Dermis microvascular lymphatic vessel endothelial cell (primary cell): ENCODE results near the gene MAPK8IP3. TPM values are rescaled to one million over a fixed set of nuclear protein-coding genes. Genes with fewer than 3 reads are reported as not detected.
"Not testable (repeated sequence)": the region's sequence is repeated elsewhere in the genome, so short reads cannot be mapped to it uniquely, and the experiment has no call there.

Experiments
- DNase-seq, 2 donors: peaks; one replicate each; pipeline versions ENCODE4 v3.0.0 to v3.0.0-alpha.2; 2010; ENCODE audit warnings: low read depth in 2 of 2
- total RNA-seq: library from RNA; depleted of rRNA; stranded (reverse); fragments of >200 nt; gene quantifications from 2 replicates; pipeline ENCODE4 v1.2.1, GENCODE V29; 2014

The MAPK8IP3 gene
- total RNA-seq, 1 donor from 2014 or later, result 13.9 TPM

- DNase-seq, result peak; percentile 17 to 54
Observed at GRCh38 chr16:1678500-1679098, 27.4 kb upstream of the MAPK8IP3 start.

GRCh38 chr16:1680361-1680760 is 25.6 kb upstream of the MAPK8IP3 start:
- DNase-seq, result no peak

- DNase-seq, result no peak
Observed at GRCh38 chr16:1681032-1681431, 25.0 kb upstream of the MAPK8IP3 start.

- no peak for DNase-seq
Observed at GRCh38 chr16:1687427-1688316, 18.3 kb upstream of the MAPK8IP3 start.

GRCh38 chr16:1688807-1689560 is 17.0 kb upstream of the MAPK8IP3 start:
- peak; percentile 43 to 48 for DNase-seq

GRCh38 chr16:1689853-1690252 is 16.1 kb upstream of the MAPK8IP3 start:
- no peak for DNase-seq

- no peak for DNase-seq
Observed at GRCh38 chr16:1690810-1691209, 15.2 kb upstream of the MAPK8IP3 start.

GRCh38 chr16:1691276-1691675 is 14.7 kb upstream of the MAPK8IP3 start:
- DNase-seq, result peak in 1 of 2 donors; percentile 30

GRCh38 chr16:1691956-1692355 is 14.0 kb upstream of the MAPK8IP3 start:
- DNase-seq, result no peak

GRCh38 chr16:1696863-1697262 is 9.1 kb upstream of the MAPK8IP3 start:
- DNase-seq, result peak in 1 of 2 donors; percentile 24

- no peak for DNase-seq
Observed at GRCh38 chr16:1698680-1699079, 7.3 kb upstream of the MAPK8IP3 start.

GRCh38 chr16:1700246-1700645 is 5.7 kb upstream of the MAPK8IP3 start:
- DNase-seq, result no peak

GRCh38 chr16:1701216-1701878 is 4.6 kb upstream of the MAPK8IP3 start:
- DNase-seq, result no peak

- not testable (repeated sequence) for DNase-seq
Observed at GRCh38 chr16:1705324-1705687, 689 bp upstream of the MAPK8IP3 start.

- DNase-seq, result peak; percentile 11 to 35
Observed at GRCh38 chr16:1706386-1707192, 594 bp downstream of the MAPK8IP3 start.

GRCh38 chr16:1707193-1707790 is 1.3 kb downstream of the MAPK8IP3 start:
- DNase-seq, result peak in 1 of 2 donors; percentile 41

- DNase-seq, result no peak
Observed at GRCh38 chr16:1708083-1708767, 2.2 kb downstream of the MAPK8IP3 start.

GRCh38 chr16:1708768-1709180 is 2.8 kb downstream of the MAPK8IP3 start:
- no peak for DNase-seq

GRCh38 chr16:1709356-1709755 is 3.4 kb downstream of the MAPK8IP3 start:
- DNase-seq, result no peak
